ENCODE results near the gene MEP1A.

MEP1A gene

DNA sequence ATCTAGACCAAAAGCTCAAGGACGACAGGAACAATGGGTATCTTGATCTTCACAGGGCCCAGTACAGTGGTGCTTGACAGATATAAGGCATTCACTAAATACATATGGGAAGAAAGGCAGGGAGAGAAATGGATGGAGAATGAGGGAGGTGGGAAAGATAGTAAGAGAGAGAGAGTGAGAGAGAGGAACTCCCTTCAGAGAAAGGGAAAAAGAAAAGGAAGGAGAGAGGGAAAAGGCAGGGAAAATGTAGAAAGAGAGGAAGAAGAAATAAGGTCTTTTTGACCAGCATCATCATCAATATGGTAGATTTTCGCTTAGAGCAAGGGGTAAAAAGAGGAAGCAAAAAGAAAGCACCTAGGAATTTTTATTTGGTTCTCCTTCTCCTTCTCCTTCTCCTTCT lies 47.2 kb upstream of the MEP1A start:
- Histone ChIP-seq H3K9me3 (ENCODE audit: control insufficient read depth, low read length) (no peaks in the 10 kb centered on the region), H2BK12ac (ENCODE audit: low read length in 2 of 2) (no peak overlapping the region), H3K79me1 (replicated peaks; ENCODE audit: low read length, poor library complexity, severe bottlenecking) (no peaks in the 10 kb centered on the region), H3K27me3 (ENCODE audit: control insufficient read depth in 1 of 2, insufficient read depth in 1 of 2, low read length in 2 of 2) (peaks cover 14 to 19% of the 10 kb centered on the region in 2 experiments), H2BK5ac (ENCODE audit: low read depth, low read length, poor library complexity, severe bottlenecking) (no peak overlapping the region), H3K4me3 (ENCODE audit: insufficient read depth in 1 of 2, low read depth in 1 of 2, low read length in 2 of 2) (no peak overlapping the region), H4K91ac (ENCODE audit: low read length) (no peak overlapping the region), H2AFZ (ENCODE audit: low read depth, low read length) (no peak overlapping the region), H3K23ac (ENCODE audit: low read length in 2 of 2) (no peak overlapping the region), H3K9ac (ENCODE audit: low read length) (no peak overlapping the region), H3K14ac (ENCODE audit: low read length in 2 of 2) (no peak overlapping the region), H2BK120ac (ENCODE audit: low read depth, low read length) (no peak overlapping the region), H3K27ac (ENCODE audit: low read length, poor library complexity, severe bottlenecking) (no peak overlapping the region), H2BK15ac (ENCODE audit: low read depth, poor library complexity, severe bottlenecking) (no peak overlapping the region), H3K4ac (ENCODE audit: low read depth in 1 of 2, low read length in 2 of 2) (no peak overlapping the region), H3K4me2 (ENCODE audit: low read length, poor library complexity, severe bottlenecking) (no peak overlapping the region), H3K18ac (ENCODE audit: low read depth in 1 of 2, low read length in 2 of 2) (no peak overlapping the region), H3K36me3 (ENCODE audit: control insufficient read depth in 1 of 2, insufficient read depth in 2 of 2, low read depth in 1 of 2, low read length in 2 of 2) (no peaks in the 10 kb centered on the region), H4K8ac (ENCODE audit: low read length) (no peak overlapping the region), H3K4me1 (ENCODE audit: control insufficient read depth, insufficient read depth, low read depth, low read length) (no peaks in the 10 kb centered on the region), H2AK5ac (ENCODE audit: low read length, severe bottlenecking) (no peak overlapping the region)
- 67% methylated on average over 2 of the region's 2 CpGs for WGBS
- DNase-seq, result no peak

DNA sequence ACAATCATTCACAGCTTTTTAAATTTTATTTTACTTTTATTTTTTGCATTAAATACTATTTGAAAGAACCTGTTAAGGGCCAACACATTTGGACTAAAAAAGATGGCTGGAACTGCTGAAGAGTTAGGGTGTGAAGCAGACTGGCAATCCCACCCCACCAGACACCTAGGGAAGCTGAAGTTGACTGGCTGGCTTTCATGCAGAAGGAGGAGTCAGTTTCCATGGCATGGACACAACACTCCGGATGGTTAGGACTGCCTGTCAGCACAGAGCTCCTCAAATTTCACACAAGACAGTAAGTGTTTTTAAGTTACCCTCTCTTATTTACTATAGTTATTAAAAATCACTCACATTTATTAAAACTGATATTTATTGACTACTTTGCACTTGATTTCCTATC lies 46.5 kb upstream of the MEP1A start, which contains the start of gene ANKRD66:
Gene ANKRD66, plus strand, starts transcription at position 238 of the 400 bp plus-strand sequence. CDS start 5,016 bp downstream, outside the sequence.
- H2AK5ac ChIP-seq (ENCODE audit: low read length, severe bottlenecking), result no peak within 1 kb of the TSS
- no peak within 1 kb of the TSS for H2BK120ac ChIP-seq (ENCODE audit: low read depth, low read length)
- no peaks in the 10 kb centered on the region for H3K36me3 ChIP-seq (ENCODE audit: control insufficient read depth in 1 of 2, insufficient read depth in 2 of 2, low read depth in 1 of 2, low read length in 2 of 2)
- H2BK12ac ChIP-seq (ENCODE audit: low read length in 2 of 2), result no peak within 1 kb of the TSS
- DNase-seq, result no peak
- no peak within 1 kb of the TSS for H3K4ac ChIP-seq (ENCODE audit: low read depth in 1 of 2, low read length in 2 of 2)
- no peak within 1 kb of the TSS for H3K4me2 ChIP-seq (ENCODE audit: low read length, poor library complexity, severe bottlenecking)
- no peak within 1 kb of the TSS for H4K8ac ChIP-seq (ENCODE audit: low read length)
- H3K23ac ChIP-seq (ENCODE audit: low read length in 2 of 2), result no peak within 1 kb of the TSS
- H2AFZ ChIP-seq (ENCODE audit: low read depth, low read length), result no peak within 1 kb of the TSS
- H3K27me3 ChIP-seq (ENCODE audit: control insufficient read depth in 1 of 2, insufficient read depth in 1 of 2, low read length in 2 of 2), result peaks cover 14 to 19% of the 10 kb centered on the region in 2 experiments
- no peaks in the 10 kb centered on the region for H3K9me3 ChIP-seq (ENCODE audit: control insufficient read depth, low read length)
- H3K79me1 ChIP-seq (replicated peaks; ENCODE audit: low read length, poor library complexity, severe bottlenecking), result no peaks in the 10 kb centered on the region
- H3K9ac ChIP-seq (ENCODE audit: low read length), result no peak within 1 kb of the TSS
- no peak within 1 kb of the TSS for H3K4me3 ChIP-seq (ENCODE audit: insufficient read depth in 1 of 2, low read depth in 1 of 2, low read length in 2 of 2)
- no peak within 1 kb of the TSS for H4K91ac ChIP-seq (ENCODE audit: low read length)
- H3K18ac ChIP-seq (ENCODE audit: low read depth in 1 of 2, low read length in 2 of 2), result no peak within 1 kb of the TSS
- no peak within 1 kb of the TSS for H3K27ac ChIP-seq (ENCODE audit: low read length, poor library complexity, severe bottlenecking)
- H2BK15ac ChIP-seq (ENCODE audit: low read depth, poor library complexity, severe bottlenecking), result no peak within 1 kb of the TSS
- no peak within 1 kb of the TSS for H2BK5ac ChIP-seq (ENCODE audit: low read depth, low read length, poor library complexity, severe bottlenecking)
- no CpG with 5 or more reads among the region's 1 CpG for WGBS
- H3K4me1 ChIP-seq (ENCODE audit: control insufficient read depth, insufficient read depth, low read depth, low read length), result no peaks in the 10 kb centered on the region
- no peak within 1 kb of the TSS for H3K14ac ChIP-seq (ENCODE audit: low read length in 2 of 2)

DNA sequence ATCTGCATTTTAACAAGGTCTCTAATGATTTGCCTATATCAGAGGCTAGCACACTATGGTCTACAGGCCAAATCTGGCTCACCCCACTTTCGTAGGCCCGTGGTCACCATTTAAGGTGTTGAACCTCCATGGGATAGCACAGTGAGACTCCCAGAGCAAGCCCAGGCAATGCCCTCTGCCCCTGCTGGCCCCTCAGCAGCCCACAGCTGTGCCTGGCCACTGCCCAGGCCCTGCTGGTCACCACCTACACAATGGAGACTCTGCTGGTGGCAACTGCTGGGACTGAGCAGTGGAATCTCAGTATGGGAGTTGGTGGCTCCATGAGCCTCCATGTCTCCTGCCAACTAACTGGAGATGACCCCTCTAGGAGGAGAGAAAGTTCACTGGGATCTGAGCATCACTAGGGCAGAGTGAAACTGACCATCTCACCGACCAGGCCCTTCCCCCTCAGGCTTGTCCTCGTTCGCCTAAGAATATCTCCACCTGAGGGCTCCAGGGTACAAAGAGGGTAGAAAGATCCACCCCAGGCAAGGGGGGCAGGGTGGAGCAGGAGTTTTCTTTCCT lies 44.2 kb upstream of the MEP1A start:
- WGBS, result 89% methylated on average over 5 of the region's 5 CpGs
- no peak overlapping the region for H2AFZ ChIP-seq (ENCODE audit: low read depth, low read length)

DNA sequence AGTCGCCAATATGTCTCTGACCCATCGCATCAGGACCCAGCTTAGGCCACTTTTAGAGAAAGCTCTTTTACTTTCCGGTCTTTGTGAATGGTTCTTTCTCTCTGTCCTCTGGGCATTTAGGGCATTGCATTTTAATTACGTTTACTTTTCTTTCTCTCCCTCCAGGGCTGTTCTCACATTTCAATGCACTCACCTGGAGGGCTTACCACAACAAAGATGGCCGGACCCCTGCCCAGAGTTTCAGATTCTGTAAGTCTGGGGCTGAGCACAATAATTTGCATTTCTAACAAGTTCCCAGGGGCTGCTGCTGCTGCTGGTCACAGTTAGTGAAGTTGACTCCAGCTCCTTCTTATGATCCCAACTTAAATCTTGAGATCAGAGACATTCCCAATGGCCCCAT lies 43.5 kb upstream of the MEP1A start:
- H3K9ac ChIP-seq (ENCODE audit: low read length), result no peak overlapping the region
- H3K79me1 ChIP-seq (replicated peaks; ENCODE audit: low read length, poor library complexity, severe bottlenecking), result no peaks in the 10 kb centered on the region
- no peak overlapping the region for H3K27ac ChIP-seq (ENCODE audit: low read length, poor library complexity, severe bottlenecking)
- H3K23ac ChIP-seq (ENCODE audit: low read length in 2 of 2), result no peak overlapping the region
- H2BK5ac ChIP-seq (ENCODE audit: low read depth, low read length, poor library complexity, severe bottlenecking), result no peak overlapping the region
- H3K9me3 ChIP-seq (ENCODE audit: control insufficient read depth, low read length), result no peaks in the 10 kb centered on the region
- no peak overlapping the region for H2BK120ac ChIP-seq (ENCODE audit: low read depth, low read length)
- H3K4me2 ChIP-seq (ENCODE audit: low read length, poor library complexity, severe bottlenecking), result no peak overlapping the region
- no peak overlapping the region for H2BK15ac ChIP-seq (ENCODE audit: low read depth, poor library complexity, severe bottlenecking)
- no peak overlapping the region for H2BK12ac ChIP-seq (ENCODE audit: low read length in 2 of 2)
- H2AFZ ChIP-seq (ENCODE audit: low read depth, low read length), result no peak overlapping the region
- no peak overlapping the region for H3K14ac ChIP-seq (ENCODE audit: low read length in 2 of 2)
- WGBS, result 77% methylated on average over 5 of the region's 5 CpGs
- no peak overlapping the region for H3K4me3 ChIP-seq (ENCODE audit: insufficient read depth in 1 of 2, low read depth in 1 of 2, low read length in 2 of 2)
- H2AK5ac ChIP-seq (ENCODE audit: low read length, severe bottlenecking), result no peak overlapping the region
- no peak overlapping the region for H3K4ac ChIP-seq (ENCODE audit: low read depth in 1 of 2, low read length in 2 of 2)
- H3K18ac ChIP-seq (ENCODE audit: low read depth in 1 of 2, low read length in 2 of 2), result no peak overlapping the region
- H4K8ac ChIP-seq (ENCODE audit: low read length), result no peak overlapping the region
- DNase-seq, result no peak
- no peak overlapping the region for H4K91ac ChIP-seq (ENCODE audit: low read length)
- peaks cover 11 to 12% of the 10 kb centered on the region in 2 experiments for H3K27me3 ChIP-seq (ENCODE audit: control insufficient read depth in 1 of 2, insufficient read depth in 1 of 2, low read length in 2 of 2)
- H3K4me1 ChIP-seq (ENCODE audit: control insufficient read depth, insufficient read depth, low read depth, low read length), result no peaks in the 10 kb centered on the region
- H3K36me3 ChIP-seq (ENCODE audit: control insufficient read depth in 1 of 2, insufficient read depth in 2 of 2, low read depth in 1 of 2, low read length in 2 of 2), result no peaks in the 10 kb centered on the region

More for the DNA sequence above, 44.2 kb upstream of the MEP1A start:
- Histone ChIP-seq H2BK12ac (ENCODE audit: low read length in 2 of 2) (no peak overlapping the region), H3K4me2 (ENCODE audit: low read length, poor library complexity, severe bottlenecking) (no peak overlapping the region), H2AK5ac (ENCODE audit: low read length, severe bottlenecking) (no peak overlapping the region), H2BK5ac (ENCODE audit: low read depth, low read length, poor library complexity, severe bottlenecking) (no peak overlapping the region), H3K4me3 (ENCODE audit: insufficient read depth in 1 of 2, low read depth in 1 of 2, low read length in 2 of 2) (no peak overlapping the region), H3K27ac (ENCODE audit: low read length, poor library complexity, severe bottlenecking) (no peak overlapping the region), H3K27me3 (ENCODE audit: control insufficient read depth in 1 of 2, insufficient read depth in 1 of 2, low read length in 2 of 2) (peaks cover 14 to 15% of the 10 kb centered on the region in 2 experiments), H2BK120ac (ENCODE audit: low read depth, low read length) (no peak overlapping the region), H3K9me3 (ENCODE audit: control insufficient read depth, low read length) (no peaks in the 10 kb centered on the region), H4K8ac (ENCODE audit: low read length) (no peak overlapping the region), H3K4ac (ENCODE audit: low read depth in 1 of 2, low read length in 2 of 2) (no peak overlapping the region), H3K23ac (ENCODE audit: low read length in 2 of 2) (no peak overlapping the region), H3K79me1 (replicated peaks; ENCODE audit: low read length, poor library complexity, severe bottlenecking) (no peaks in the 10 kb centered on the region), H3K4me1 (ENCODE audit: control insufficient read depth, insufficient read depth, low read depth, low read length) (no peaks in the 10 kb centered on the region), H3K14ac (ENCODE audit: low read length in 2 of 2) (no peak overlapping the region), H3K36me3 (ENCODE audit: control insufficient read depth in 1 of 2, insufficient read depth in 2 of 2, low read depth in 1 of 2, low read length in 2 of 2) (no peaks in the 10 kb centered on the region), H3K9ac (ENCODE audit: low read length) (no peak overlapping the region), H4K91ac (ENCODE audit: low read length) (peak overlapping the region; percentile 61), H3K18ac (ENCODE audit: low read depth in 1 of 2, low read length in 2 of 2) (no peak overlapping the region), H2BK15ac (ENCODE audit: low read depth, poor library complexity, severe bottlenecking) (no peak overlapping the region)
- DNase-seq, result no peak
